Activated T-cell treated with anti-CD3 and anti-CD28 coated beads for 1 hour (primary cell): ENCODE measurements around the gene FRMD1.

ENCODE experiments used
- DNase-seq: peaks from one replicate; pipeline ENCODE4 v3.0.0-alpha.2; 2020; ENCODE audit warnings: low read depth

The FRMD1 gene

GRCh38 chr6:168095171-168095691 is 16.2 kb upstream of the FRMD1 start:
- DNase-seq = no peak

DNA sequence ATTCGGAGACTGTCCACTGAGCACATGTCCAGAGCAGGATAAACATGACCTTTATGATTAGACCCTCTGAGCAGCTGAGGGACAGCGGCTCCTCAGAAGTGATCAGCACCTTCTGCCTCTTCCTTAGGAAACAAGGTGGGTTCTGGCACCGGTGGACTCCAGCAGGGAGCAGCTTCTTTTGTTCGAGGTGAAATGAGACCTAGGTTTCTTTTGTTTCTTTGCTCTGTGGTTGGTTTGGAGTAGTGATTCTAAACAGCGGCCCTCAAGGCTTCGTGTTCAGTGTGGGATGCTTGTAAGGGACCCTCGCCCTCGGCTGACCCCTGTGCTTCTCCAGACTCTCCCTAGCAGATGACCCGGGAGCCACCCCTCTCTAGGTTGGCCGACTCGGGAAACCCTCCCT is 14.6 kb upstream of the FRMD1 start:
- DNase-seq = no peak

DNA sequence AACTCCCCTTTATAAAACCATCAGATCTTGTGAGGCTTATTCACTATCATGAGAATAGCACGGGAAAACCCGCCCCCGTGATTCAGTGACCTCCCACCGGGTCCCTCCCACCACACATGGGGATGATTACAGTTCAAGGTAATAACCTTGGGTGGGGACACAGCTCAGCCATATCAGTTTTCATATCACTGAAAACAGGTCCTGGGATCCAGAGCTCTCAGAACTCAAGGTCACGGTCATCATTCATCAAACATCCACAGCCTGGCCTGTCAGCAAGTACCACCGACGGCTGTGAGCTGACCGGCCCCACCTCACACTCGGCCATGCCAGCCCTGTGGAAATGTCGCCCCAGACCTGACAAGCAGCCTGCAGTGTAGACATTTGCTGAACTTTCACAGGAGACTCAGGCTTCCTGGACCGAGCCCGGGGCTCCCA is 14.1 kb upstream of the FRMD1 start:
- no peak for DNase-seq

GRCh38 chr6:168092541-168092940 is 13.5 kb upstream of the FRMD1 start:
- no peak for DNase-seq

GRCh38 chr6:168091381-168092264 is 12.6 kb upstream of the FRMD1 start:
- DNase-seq = no peak

DNA sequence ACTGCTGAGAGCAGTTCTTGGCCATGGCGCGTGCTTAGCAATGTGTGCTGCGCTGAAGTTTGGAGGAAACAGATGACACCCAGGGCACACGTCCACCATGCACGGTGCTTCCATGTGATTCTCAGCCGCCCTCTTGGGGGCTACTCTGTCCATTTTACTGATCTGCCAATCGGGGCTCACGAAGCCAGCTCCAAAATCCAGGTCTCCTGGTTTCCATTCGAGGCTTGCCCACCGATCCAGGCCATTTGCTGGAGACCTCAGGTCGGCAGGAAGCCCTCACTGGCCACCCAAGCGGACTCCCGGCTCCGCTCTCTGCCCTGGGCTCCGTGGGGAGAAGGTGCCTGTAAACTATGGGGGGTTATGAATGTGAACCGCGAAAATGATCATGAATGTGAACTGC is 11.7 kb upstream of the FRMD1 start:
- DNase-seq = no peak

GRCh38 chr6:168090064-168090690 is 11.2 kb upstream of the FRMD1 start:
- DNase-seq = no peak

- no peak for DNase-seq
Observed at GRCh38 chr6:168089186-168090063, 10.4 kb upstream of the FRMD1 start.

- no peak for DNase-seq
Observed at GRCh38 chr6:168088161-168089053, 9.4 kb upstream of the FRMD1 start.

GRCh38 chr6:168087436-168088160 is 8.6 kb upstream of the FRMD1 start:
- no peak for DNase-seq

DNA sequence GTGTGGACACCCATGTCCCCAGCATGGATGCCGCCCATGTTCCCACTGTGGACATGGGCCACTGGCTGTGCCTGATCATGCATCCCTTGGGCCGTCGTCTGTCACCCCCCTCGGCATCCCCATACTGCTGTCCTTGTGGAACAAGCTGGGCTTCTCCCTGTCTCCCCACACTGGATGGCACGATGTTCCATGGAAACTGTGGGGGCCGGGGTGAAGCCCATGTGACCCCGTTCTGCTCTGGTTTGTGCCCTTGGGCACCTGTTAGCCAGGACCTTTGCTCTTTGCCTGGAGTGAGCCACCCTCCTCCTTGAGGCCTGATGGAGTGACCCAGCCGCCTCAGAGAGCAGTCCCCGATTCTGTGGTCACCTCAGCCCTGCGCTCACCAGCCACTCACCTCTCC is 7.6 kb upstream of the FRMD1 start:
- no peak for DNase-seq

DNA sequence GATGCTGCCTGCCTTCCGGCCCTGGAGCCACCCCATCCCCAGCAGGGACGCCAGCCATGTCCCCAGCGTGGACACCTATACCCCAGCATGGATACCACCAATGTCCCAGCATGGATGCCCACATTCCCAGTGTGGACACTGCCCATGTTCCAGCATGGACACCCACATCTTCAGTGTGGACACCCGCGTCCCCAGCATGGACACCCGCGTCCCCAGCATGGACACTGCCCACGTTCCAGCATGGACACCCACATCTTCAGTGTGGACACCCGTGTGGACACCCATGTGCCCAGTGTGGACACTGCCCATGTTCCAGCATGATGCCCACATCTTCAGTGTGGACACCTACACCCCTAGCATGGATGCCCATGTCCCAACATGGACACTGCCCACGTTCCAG is 7.1 kb upstream of the FRMD1 start:
- no peak for DNase-seq

- DNase-seq = no peak
Observed at GRCh38 chr6:168084465-168085160, 5.6 kb upstream of the FRMD1 start.

DNA sequence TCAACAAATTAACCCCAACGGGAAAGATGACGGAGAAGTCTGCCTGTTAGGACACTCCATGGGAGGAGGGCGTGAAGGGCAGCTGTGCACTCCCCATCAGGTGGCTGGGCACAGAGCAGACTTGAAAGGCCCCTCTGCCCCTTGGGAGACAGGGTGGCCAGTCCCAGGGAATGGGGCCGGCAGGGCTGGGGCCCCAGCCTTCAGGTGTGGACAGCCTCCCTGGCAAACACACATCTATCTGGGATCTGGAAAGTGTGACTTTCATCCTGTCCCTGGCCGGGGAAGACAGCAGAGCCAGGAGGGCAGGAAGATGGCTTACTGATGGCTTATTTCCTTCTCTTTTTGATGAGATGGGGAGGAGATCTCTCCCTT is 4.5 kb upstream of the FRMD1 start:
- DNase-seq = no peak

GRCh38 chr6:168082860-168083513 is 4.0 kb upstream of the FRMD1 start:
- DNase-seq = no peak

GRCh38 chr6:168081858-168082546 is 3.0 kb upstream of the FRMD1 start:
- DNase-seq = no peak

DNA sequence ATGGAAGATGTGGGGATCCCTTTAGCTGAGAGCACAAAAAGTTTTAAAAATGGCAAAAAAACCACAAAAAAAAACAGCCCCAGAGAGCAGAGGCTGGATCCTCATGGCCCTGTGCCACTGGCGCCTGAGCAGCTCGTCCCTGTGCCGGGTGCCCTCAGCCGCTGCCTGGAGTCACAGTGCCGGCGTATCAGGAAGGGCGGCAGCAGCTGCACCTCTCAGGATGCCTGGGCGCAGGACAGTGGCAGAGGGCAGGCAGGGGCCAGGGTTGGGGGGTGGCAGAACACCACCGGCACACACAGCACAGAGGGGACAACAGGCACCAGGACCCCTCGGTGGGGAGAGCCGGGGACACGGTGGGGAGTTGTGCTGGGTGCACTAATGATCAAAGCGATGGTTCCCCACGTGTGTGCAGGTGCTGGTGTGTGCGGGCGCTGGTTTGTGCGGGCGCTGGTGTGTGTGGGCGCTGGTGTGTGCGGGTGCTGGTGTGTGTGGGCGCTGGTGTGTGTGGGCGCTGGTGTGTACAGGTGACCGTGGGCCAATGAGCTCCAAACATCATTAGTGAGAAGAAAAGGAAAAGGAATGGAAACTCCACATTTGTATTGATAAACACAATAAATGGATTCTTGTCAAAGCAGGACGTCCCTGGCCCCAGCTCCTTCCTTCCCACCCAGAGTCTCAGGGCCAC is 1.5 kb upstream of the FRMD1 start:
- no peak for DNase-seq
